ENCODE results near the gene PKNOX2. TPM values are rescaled to one million over a fixed set of nuclear protein-coding genes. Genes with fewer than 3 reads are reported as not detected.
A peak's percentile ranks its signal among the peaks of the same experiment; 100 is the strongest.

Gene PKNOX2
- total RNA-seq, 1 donor = under 0.01 TPM

GRCh38 chr11:125163431-125164063 lies 1.0 kb upstream of the PKNOX2 start:
- no peak for TF ChIP-seq CTCF (IDR thresholded peaks at IDR 0.05; ENCODE audit: extremely low read depth, low read depth, low read length)
- Histone ChIP-seq H3K4me3 (ENCODE audit: insufficient read depth, low read length) (no peak overlapping the region), H3K27ac (ENCODE audit: low read depth, low read length) (no peak overlapping the region), H3K27me3 (ENCODE audit: insufficient read depth, low read length) (peaks cover 28% of the 10 kb centered on the region), H3K36me3 (ENCODE audit: insufficient read depth, low read length) (no peaks in the 10 kb centered on the region), H4K20me1 (ENCODE audit: insufficient read depth, low read length) (no peaks in the 10 kb centered on the region), H3K9me3 (ENCODE audit: low read depth, low read length) (no peaks in the 10 kb centered on the region), H2AFZ (ENCODE audit: low read length) (no peak overlapping the region), H3K4me2 (ENCODE audit: insufficient read depth, low read length) (no peak overlapping the region), H3K4me1 (ENCODE audit: insufficient read depth, low read length) (peaks cover 10% of the 10 kb centered on the region), H3K79me2 (ENCODE audit: insufficient read depth, low read length) (no peaks in the 10 kb centered on the region)
- peak; percentile 62 for DNase-seq (ENCODE audit: insufficient read length, low spot score, missing footprints)

GRCh38 chr11:125164091-125164421 lies 495 bp upstream of the PKNOX2 start:
- TF ChIP-seq CTCF (IDR thresholded peaks at IDR 0.05; ENCODE audit: extremely low read depth, low read depth, low read length) = no peak
- peak overlapping the region; percentile 72 for H3K4me2 ChIP-seq (ENCODE audit: insufficient read depth, low read length)
- H3K4me3 ChIP-seq (ENCODE audit: insufficient read depth, low read length) = peak overlapping the region; percentile 49
- peaks cover 10% of the 10 kb centered on the region for H3K4me1 ChIP-seq (ENCODE audit: insufficient read depth, low read length)
- no peak overlapping the region for H2AFZ ChIP-seq (ENCODE audit: low read length)
- no peaks in the 10 kb centered on the region for H4K20me1 ChIP-seq (ENCODE audit: insufficient read depth, low read length)
- no peaks in the 10 kb centered on the region for H3K79me2 ChIP-seq (ENCODE audit: insufficient read depth, low read length)
- DNase-seq (ENCODE audit: insufficient read length, low spot score, missing footprints) = no peak
- no peak overlapping the region for H3K27ac ChIP-seq (ENCODE audit: low read depth, low read length)
- H3K27me3 ChIP-seq (ENCODE audit: insufficient read depth, low read length) = peaks cover 28% of the 10 kb centered on the region
- H3K9me3 ChIP-seq (ENCODE audit: low read depth, low read length) = no peaks in the 10 kb centered on the region
- no peaks in the 10 kb centered on the region for H3K36me3 ChIP-seq (ENCODE audit: insufficient read depth, low read length)

DNA sequence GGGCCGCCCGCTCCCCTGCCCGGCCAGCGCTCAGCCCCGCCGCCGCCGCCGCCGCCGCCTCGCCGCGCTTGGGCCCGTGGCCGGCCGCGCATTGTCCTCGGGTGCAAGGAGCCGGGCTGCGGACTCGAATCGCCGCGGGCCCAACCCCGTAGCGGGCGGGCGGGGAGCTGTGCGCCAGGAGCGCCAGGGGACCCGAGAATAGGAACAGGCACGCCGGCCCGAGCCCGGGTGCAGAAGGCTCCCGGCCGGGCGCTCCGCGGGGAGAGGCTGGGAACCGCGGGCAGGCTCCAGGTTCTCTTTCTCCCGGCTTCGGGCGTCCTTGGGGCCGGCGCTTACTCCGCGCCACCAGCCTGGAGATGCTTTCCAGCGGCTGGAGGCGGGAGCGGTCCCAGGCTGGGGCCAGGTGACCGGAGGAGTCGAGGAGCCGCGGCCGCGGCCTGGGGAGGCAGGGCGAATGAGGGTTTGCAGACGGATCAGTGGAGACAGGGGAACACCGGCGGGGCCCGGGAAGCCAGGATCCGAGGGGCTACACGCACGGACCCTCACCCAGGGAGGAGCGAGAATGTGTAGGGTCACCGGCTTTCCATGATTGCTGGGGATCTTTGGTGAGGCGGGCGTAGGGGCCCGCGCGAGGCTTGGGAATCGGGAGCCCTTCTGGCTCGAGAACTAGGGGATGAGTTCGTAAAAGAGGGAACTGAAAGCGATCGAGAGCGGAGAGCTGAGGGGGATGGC lies 726 bp downstream of the PKNOX2 start:
- H3K79me2 ChIP-seq (ENCODE audit: insufficient read depth, low read length) = no peaks in the 10 kb centered on the region
- peaks cover 28% of the 10 kb centered on the region for H3K27me3 ChIP-seq (ENCODE audit: insufficient read depth, low read length)
- no peaks in the 10 kb centered on the region for H4K20me1 ChIP-seq (ENCODE audit: insufficient read depth, low read length)
- H3K4me3 ChIP-seq (ENCODE audit: insufficient read depth, low read length) = peak overlapping the region; percentile 73
- no peak for TF ChIP-seq CTCF (IDR thresholded peaks at IDR 0.05; ENCODE audit: extremely low read depth, low read depth, low read length)
- peak; percentile 97 for DNase-seq (ENCODE audit: insufficient read length, low spot score, missing footprints)
- no peak overlapping the region for H3K27ac ChIP-seq (ENCODE audit: low read depth, low read length)
- H2AFZ ChIP-seq (ENCODE audit: low read length) = peak overlapping the region; percentile 88
- no peaks in the 10 kb centered on the region for H3K9me3 ChIP-seq (ENCODE audit: low read depth, low read length)
- H3K4me1 ChIP-seq (ENCODE audit: insufficient read depth, low read length) = peaks cover 18% of the 10 kb centered on the region
- H3K36me3 ChIP-seq (ENCODE audit: insufficient read depth, low read length) = no peaks in the 10 kb centered on the region
- H3K4me2 ChIP-seq (ENCODE audit: insufficient read depth, low read length) = peak overlapping the region; percentile 85

All from osteoblast (primary cell).